Effector CD4-positive, alpha-beta T cell (primary cell): ENCODE results near the gene ZPR1.
A peak's percentile ranks its signal among the peaks of the same experiment; 100 is the strongest.

Experiments used
- DNase-seq: peaks from one replicate; pipeline ENCODE4 v3.0.0-alpha.2; 2020

ZPR1 gene

GRCh38 chr11:116742104-116742503, 45.7 kb downstream of the ZPR1 start:
- no peak for DNase-seq

- no peak for DNase-seq
Observed at GRCh38 chr11:116740741-116741140, 47.1 kb downstream of the ZPR1 start.

- DNase-seq: no peak
Observed at GRCh38 chr11:116738975-116739374, 48.8 kb downstream of the ZPR1 start.

- no peak for DNase-seq
Observed at GRCh38 chr11:116736763-116737162, 51.1 kb downstream of the ZPR1 start.

GRCh38 chr11:116733969-116734508, 53.8 kb downstream of the ZPR1 start:
- DNase-seq: no peak

- DNase-seq: no peak
Observed at GRCh38 chr11:116733043-116733755, 54.6 kb downstream of the ZPR1 start.

GRCh38 chr11:116732271-116733042, 55.4 kb downstream of the ZPR1 start:
- peak; percentile 42 for DNase-seq

- no peak for DNase-seq
Observed at GRCh38 chr11:116731821-116732220, 56.0 kb downstream of the ZPR1 start.

GRCh38 chr11:116731097-116731761, 56.6 kb downstream of the ZPR1 start:
- DNase-seq: no peak

GRCh38 chr11:116730601-116731000, 57.2 kb downstream of the ZPR1 start:
- no peak for DNase-seq

- no peak for DNase-seq
Observed at GRCh38 chr11:116730241-116730561, 57.6 kb downstream of the ZPR1 start.

GRCh38 chr11:116729501-116730240, 58.2 kb downstream of the ZPR1 start:
- no peak for DNase-seq

GRCh38 chr11:116727990-116728389, 59.8 kb downstream of the ZPR1 start:
- DNase-seq: no peak

- DNase-seq: no peak
Observed at GRCh38 chr11:116725434-116726221, 62.2 kb downstream of the ZPR1 start.

- DNase-seq: no peak
Observed at GRCh38 chr11:116724813-116725212, 63.0 kb downstream of the ZPR1 start.
